OCI-M1 (cell line): ENCODE data around the gene CERS4.
"Not testable (repeated sequence)": the region's sequence is repeated elsewhere in the genome, so short reads cannot be mapped to it uniquely, and the experiment has no call there.

Experiments
- DNase-seq: peaks from one replicate; lab custom pipeline; 2025; lab: John Stamatoyannopoulos, UW

Gene CERS4

DNA sequence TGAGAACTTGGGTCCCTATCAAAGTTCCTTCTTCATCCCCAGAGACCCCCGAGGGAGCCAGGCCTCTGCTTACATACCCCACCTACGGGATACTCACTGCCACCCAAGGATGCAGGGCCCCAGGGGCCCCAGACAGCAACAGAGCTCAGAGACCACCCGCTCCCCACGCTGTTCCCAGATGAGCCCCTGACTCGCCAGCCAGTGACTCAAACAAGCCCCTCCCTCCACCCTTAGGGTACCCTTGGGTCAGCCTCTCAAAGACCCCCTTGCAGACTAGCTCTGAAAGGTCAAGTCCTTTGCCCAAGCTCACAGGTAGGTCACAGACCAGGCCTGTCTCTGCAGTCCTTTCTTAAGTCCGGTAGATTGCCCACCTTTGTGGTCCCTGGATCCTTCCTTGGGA lies 53.3 kb downstream of the CERS4 start:
- no peak for DNase-seq

DNA sequence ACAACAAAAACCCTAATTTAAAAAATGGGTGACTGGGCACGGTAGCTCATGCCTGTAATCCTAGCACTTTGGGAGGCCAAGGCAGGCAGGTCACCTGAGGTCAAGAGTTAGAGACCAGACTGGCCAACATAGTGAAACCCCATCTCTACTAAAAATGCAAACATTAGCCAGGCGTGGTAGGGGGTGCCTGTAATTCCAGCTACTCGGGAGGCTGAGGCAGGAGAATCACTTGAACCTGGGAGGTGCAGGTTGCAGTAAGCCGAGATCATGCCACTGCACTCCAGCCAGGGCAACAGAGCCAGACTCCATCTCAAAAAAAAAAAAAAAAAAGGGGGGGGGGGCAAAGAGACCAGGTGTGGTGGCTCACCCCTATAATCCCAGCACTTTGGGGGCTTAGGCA lies 55.1 kb downstream of the CERS4 start:
- DNase-seq = not testable (repeated sequence)

- no peak for DNase-seq
These were observed 56.7 kb downstream of the CERS4 start for GRCh38 chr19:8265872-8266271.

GRCh38 chr19:8269724-8270123 lies 60.6 kb downstream of the CERS4 start:
- no peak for DNase-seq

- not testable (repeated sequence) for DNase-seq
These were observed 67.3 kb downstream of the CERS4 start for GRCh38 chr19:8276508-8276907.

GRCh38 chr19:8291337-8291736 lies 82.2 kb downstream of the CERS4 start:
- not testable (repeated sequence) for DNase-seq

DNA sequence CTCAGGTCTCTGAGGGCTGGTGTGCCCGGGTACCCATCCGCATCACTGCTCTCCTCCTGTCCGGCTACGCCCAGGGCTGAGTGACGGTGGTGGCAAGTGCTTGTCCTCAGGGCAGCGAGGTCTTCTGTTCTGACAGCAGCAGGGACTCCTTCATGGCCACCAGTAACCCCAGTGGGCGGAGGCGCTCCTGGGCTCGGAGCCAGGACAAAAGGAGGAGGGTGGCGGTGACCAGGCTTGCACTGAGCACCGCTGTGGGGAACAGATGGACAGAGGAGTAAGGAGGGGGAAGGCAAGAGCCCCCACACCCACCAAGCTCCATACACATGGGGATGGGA lies 93.2 kb downstream of the CERS4 start:
- no peak for DNase-seq

- no peak for DNase-seq
These were observed 93.6 kb downstream of the CERS4 start for GRCh38 chr19:8302734-8303133.

DNA sequence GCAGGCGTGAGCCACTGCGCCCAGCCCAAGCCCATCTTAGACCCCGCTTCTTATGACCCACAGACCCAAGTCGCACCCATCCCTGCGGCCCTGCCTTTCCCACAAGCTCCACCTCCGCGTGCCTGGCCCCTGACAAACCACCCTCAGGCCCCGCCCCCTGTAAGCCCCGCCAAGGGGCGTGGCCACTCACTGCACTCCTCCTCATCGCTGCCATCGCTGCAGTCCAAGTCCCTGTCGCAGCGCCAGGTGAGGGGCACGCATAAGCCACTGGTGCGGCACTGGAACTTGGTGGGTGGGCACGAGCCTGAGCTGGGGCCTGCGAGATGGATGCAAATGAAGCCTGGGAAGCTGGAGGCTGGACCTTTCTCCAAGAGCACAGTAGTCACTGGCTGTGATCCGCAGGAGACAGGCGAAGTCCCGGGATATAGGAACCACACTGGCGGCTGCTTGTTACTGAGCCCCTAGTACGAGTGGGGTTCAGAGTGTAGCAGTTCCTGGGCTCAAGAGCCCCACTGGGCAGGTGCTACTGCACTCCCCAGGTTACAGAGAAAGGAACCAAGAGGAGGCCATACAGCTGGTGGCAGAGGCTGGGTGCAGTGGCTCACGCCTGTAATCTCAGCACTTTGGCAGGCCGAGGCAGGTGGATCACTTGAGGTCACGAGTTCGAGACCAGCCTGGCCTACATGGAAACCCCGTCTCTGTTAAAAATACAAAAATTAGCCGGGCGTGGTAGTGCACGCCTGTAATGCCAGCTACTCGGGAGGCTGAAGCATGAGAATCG lies 95.9 kb downstream of the CERS4 start:
- no peak for DNase-seq

DNA sequence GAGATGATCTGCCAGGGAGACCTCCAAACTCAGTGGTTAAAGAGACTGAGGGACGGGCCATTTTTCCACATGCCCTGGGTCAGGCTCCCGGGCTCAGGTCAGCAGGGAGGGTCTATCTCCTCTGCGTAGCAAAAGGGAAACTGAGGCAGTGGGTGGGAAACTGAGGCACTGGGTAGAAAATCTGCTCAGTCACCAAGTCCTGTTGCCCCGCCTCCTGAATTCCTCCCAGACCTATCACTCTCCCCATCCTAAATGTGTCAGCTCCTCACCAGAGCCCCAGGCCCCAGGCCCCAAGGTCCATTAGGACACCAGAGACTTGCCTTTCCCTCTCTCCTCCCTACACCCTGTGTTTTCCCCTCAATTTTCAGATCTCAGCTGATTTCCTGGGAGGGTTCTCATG lies 96.6 kb downstream of the CERS4 start:
- no peak for DNase-seq

DNA sequence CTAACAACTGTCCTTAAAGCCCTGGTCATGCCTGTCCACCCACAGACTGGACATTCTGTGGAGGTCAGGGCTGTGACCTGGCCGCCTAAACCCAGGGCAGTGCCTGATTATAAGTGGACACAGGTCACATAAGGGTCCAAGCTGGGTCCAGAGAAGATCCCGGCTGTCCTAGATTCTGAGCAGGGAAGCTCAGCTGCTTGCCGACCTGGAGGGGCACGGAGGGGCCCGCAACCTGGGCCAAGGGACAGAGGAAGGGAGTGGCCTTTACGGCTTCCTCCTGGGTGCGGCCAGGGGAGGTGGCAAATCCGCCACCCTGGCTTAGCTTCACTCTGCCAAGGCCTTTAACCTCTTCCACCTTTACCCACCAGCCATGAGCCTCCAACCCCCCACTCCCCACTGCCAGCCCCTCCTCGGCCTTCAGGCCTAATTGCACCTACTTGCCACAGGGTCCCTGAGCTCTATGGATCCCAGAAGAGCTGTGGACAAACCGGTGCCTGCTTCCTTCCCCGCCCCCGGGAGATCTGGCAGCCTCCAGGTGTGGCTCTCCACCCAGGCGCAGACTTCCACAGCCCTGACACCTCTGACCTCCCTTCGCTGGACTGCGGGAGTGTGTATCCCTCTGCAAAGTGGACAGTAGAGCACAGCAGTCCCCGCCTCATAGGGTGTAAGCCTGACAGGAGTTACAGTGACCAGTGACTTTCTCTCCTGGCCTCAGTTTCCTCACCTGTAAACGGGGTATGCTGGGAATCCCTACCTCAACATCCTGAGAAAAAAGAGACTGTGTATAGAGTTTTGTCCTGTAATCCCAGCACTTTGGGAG lies 97.3 kb downstream of the CERS4 start:
- no peak for DNase-seq

GRCh38 chr19:8307400-8307964 lies 98.3 kb downstream of the CERS4 start:
- no peak for DNase-seq

GRCh38 chr19:8307965-8308866 lies 99.0 kb downstream of the CERS4 start, which contains the start of gene CD320:
Gene CD320, minus strand, starts transcription at chr19:8308358. Its CDS starts 68 bp downstream, at chr19:8308290.
- peak; percentile 93 for DNase-seq

GRCh38 chr19:8308891-8309291 lies 99.7 kb downstream of the CERS4 start:
- no peak for DNase-seq

- no peak for DNase-seq
These were observed 101.3 kb downstream of the CERS4 start for GRCh38 chr19:8310342-8311055.

GRCh38 chr19:8311461-8312260 lies 102.5 kb downstream of the CERS4 start:
- DNase-seq = no peak
